Brain microvascular endothelial cell (primary cell): ENCODE measurements around the gene DACT3.

Experiments used
- DNase-seq: peaks from one replicate; pipeline ENCODE4 v3.0.0-alpha.2; 2020
- H3K27ac ChIP-seq: fragments of 250-450 bp; sonication (Bioruptor Pico); 2 replicates; pipeline ENCODE4 v1.5.1; 2020; ENCODE audit warnings: mild to moderate bottlenecking, moderate library complexity
- H3K27me3 ChIP-seq: fragments of 250-450 bp; sonication (Bioruptor Pico); replicated peaks from 2 replicates; pipeline ENCODE4 v1.5.1; 2020; ENCODE audit warnings: mild to moderate bottlenecking
- H3K36me3 ChIP-seq: fragments of 250-450 bp; sonication (Bioruptor Pico); replicated peaks from 2 replicates; pipeline ENCODE4 v1.5.1; 2020; ENCODE audit warnings: mild to moderate bottlenecking
- H3K4me3 ChIP-seq: 2 replicates; pipeline ENCODE4 v1.5.1; 2011; ENCODE audit warnings: low read depth, mild to moderate bottlenecking, control low read depth, low read length, moderate library complexity
- CTCF ChIP-seq: IDR thresholded peaks from 2 replicates; pipeline ENCODE4 v1.5.1; 2011; ENCODE audit warnings: low read depth, mild to moderate bottlenecking, moderate library complexity, low read length, control low read depth, inconsistent platforms; ENCODE audit errors: missing control alignments
- in situ Hi-C: cut with HindIII; loops from 2 replicates; pipeline ENCODE4 v1.10.0; 2017; ENCODE audit warnings: low sequenced_read_pairs, low pct_ligation_motif_present

DACT3 gene

DNA sequence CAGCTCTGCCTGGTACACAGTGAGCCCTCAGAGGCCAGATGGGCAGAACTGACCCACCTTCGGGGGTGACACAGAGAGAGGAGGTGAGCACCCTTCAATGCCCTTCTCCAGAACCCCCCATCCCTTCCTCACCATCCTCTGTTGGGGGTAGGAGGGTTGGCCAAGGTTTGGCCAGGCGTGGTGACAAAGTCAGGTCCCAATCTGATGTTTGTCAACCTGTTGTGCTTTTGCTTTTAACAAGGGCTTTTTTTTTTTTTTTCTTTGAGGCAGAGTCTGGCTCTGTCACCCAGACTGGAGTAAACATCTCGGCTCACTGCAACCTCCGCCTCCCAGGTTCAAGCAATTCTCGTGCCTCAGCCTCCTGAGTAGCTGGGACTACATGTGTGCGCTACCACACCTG lies 43.4 kb downstream of the DACT3 start:
- no peak overlapping the region for H3K4me3 ChIP-seq
- no peak for DNase-seq
- no peaks in the 10 kb centered on the region for H3K27me3 ChIP-seq
- TF ChIP-seq CTCF: no peak
- H3K36me3 ChIP-seq: no peaks in the 10 kb centered on the region
- in situ Hi-C loops: no loop called here
- no peak overlapping the region for H3K27ac ChIP-seq

DNA sequence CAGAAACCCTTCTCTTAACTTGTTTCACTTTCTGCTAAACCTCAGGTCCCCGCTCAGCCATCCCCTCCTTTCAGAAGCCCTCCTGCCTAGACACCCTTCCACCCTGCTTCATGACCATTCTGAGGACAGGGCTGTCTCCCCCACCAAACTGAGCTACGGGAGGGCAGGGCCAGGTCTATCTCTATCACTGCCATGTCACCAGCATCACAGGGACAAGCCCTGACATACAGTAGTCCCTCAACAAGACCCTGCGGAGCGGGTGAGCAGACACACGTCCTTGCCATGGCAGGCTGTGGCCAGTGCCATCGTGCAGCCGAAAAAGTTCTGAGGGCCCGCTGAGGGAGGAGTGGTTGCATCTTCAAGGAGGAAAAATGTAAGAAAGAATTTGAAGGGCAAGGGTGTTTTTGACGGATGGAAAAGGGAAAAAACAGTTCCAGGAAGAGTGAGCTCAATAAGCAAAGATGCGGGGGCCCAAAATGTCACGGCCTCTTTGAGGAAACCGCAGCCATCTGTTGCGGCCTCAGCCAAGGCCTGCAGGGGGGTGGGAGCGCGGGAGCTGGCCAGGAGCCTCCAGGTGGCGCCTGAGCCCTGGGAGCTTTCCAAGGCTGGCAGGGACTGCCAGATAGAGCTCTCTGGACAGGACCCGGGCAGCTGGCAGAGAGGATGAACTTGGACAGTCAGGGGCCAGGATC lies 44.2 kb downstream of the DACT3 start:
- Histone ChIP-seq H3K27ac (no peak overlapping the region), H3K4me3 (no peak overlapping the region), H3K36me3 (no peaks in the 10 kb centered on the region), H3K27me3 (no peaks in the 10 kb centered on the region)
- DNase-seq: no peak
- peak; percentile 74 for TF ChIP-seq CTCF
- in situ Hi-C loops: no loop called here

DNA sequence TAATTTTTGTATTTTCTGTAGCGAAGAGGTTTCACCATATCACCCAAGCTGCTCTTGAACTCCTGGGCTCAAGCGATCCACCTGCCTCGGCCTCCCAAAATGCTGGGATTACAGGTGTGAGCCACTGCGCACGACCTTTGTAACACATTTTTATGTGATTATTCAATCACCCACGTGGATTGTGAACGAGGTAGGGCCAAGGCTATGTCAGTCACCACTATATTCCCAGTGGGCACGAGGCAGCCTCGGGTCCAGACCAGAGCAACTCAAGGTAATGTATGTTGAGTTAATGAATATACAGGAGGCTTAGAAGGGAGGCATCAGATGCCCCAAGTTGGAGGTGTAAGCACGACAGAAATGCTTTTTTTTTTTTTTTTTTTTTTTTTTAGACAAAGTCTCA lies 45.0 kb downstream of the DACT3 start:
- no peak overlapping the region for H3K27ac ChIP-seq
- no peaks in the 10 kb centered on the region for H3K36me3 ChIP-seq
- no peak for TF ChIP-seq CTCF
- no peak overlapping the region for H3K4me3 ChIP-seq
- DNase-seq: no peak
- in situ Hi-C loops: no loop called here
- no peaks in the 10 kb centered on the region for H3K27me3 ChIP-seq

DNA sequence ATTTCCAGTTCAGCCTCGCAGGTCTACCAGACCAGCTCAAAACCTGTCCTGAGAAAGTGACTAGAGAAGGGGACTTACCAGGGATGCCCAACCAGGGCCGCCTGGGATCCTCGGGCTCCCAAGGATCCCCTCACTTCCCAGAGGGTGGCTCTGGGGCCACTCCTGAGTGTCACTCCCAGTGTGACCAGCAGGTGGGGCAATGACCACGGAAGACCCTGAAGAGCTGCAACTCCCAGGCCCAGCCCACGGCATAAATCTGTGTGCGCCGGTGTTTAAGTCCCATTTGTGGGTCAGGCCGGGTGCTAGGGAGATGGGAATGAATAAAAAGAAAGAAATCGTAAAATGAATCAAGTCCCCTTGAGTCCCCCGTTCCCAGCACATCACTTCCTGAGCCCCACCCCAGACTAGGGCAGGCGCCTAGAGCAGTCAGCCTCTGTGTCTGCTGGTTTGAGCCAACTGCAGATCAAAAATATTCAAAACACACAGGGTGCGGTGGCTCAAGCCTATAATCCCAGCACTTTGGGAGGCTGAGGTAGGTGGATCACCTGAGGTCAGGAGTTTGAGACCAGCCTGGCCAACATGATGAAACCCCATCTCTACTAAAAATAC lies 46.8 kb downstream of the DACT3 start:
- peaks cover 10% of the 10 kb centered on the region for H3K36me3 ChIP-seq
- in situ Hi-C loops: no loop called here
- H3K4me3 ChIP-seq: no peak overlapping the region
- TF ChIP-seq CTCF: peak; percentile 94
- H3K27ac ChIP-seq: no peak overlapping the region
- no peaks in the 10 kb centered on the region for H3K27me3 ChIP-seq
- peak; percentile 66 for DNase-seq

DNA sequence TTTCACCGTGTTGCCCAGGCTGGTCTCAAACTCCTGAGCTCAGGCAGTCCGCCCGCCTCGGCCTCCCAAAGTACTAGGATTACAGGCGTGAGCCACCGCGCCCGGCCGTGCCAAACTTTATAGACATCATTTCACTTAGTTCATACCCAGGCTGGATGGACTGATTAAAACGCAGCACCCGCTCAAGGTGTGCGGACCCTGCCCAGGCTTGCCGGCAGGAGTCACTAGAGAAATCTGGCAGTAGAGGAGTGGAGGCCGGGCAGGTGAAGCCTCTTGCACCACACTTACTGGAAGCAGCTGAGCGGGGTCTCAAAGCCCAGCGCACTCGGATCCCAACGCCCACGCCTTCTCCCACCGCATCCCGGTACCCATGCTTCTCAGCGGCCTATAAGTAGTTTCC lies 47.5 kb downstream of the DACT3 start:
- Histone ChIP-seq H3K4me3 (no peak overlapping the region), H3K36me3 (peaks cover 17% of the 10 kb centered on the region), H3K27me3 (no peaks in the 10 kb centered on the region), H3K27ac (no peak overlapping the region)
- TF ChIP-seq CTCF: no peak
- in situ Hi-C loops: no loop called here
- DNase-seq: no peak

DNA sequence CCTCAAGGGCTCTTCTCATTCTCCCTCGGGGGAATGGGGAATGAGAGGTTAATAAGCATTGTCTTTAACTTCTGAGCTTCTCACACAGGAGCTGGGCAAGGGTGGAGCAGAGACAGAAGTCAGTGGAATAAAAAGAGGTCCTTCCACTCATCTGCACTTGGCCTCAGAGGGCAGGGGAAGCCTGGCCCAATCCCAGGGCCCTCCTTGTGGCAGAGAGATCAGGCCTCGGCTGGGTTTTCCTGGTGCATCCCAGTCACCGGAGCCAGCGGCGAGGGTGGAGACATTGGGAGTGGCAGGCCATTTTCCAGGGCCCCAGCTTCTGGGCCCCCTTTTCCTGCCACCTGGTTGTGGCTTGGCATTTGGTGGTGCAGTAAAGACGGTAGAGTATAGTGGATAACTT lies 49.2 kb downstream of the DACT3 start:
- in situ Hi-C loops: no loop called here
- DNase-seq: no peak
- H3K36me3 ChIP-seq: peaks cover 34% of the 10 kb centered on the region
- no peak overlapping the region for H3K4me3 ChIP-seq
- TF ChIP-seq CTCF: no peak
- no peaks in the 10 kb centered on the region for H3K27me3 ChIP-seq
- no peak overlapping the region for H3K27ac ChIP-seq
